Measurements from ENCODE around the gene RNASET2.

Gene RNASET2

GRCh38 chr6:166956444-166957086 is at the start of gene RNASET2:
Gene RNASET2 (minus strand): TSS chr6:166956550. CDS start chr6:166956182, 368 bp downstream.
- DNase-seq, result peak; percentile 97

GRCh38 chr6:167005350-167006159 is 49.2 kb upstream of the RNASET2 start:
- DNase-seq, result no peak

- DNase-seq, result no peak
These were observed 44.4 kb upstream of the RNASET2 start for GRCh38 chr6:167000759-167001158.

- peak; percentile 5 for DNase-seq
These were observed 43.5 kb upstream of the RNASET2 start for GRCh38 chr6:166999884-167000253.

- peak; percentile 92 for DNase-seq
These were observed 43.0 kb upstream of the RNASET2 start, which contains the start of gene CEP43 for GRCh38 chr6:166999145-166999883. Gene CEP43 (plus strand): TSS chr6:166999397. CDS start chr6:166999413, 16 bp downstream.

GRCh38 chr6:166998256-166999144 is 42.1 kb upstream of the RNASET2 start:
- DNase-seq, result no peak

- DNase-seq, result peak; percentile 55
These were observed 41.5 kb upstream of the RNASET2 start for GRCh38 chr6:166997768-166998255.

GRCh38 chr6:166997348-166997747 is 41.0 kb upstream of the RNASET2 start:
- DNase-seq, result no peak

- no peak for DNase-seq
These were observed 40.1 kb upstream of the RNASET2 start for GRCh38 chr6:166996406-166996805.

- DNase-seq, result peak; percentile 71
These were observed 33.2 kb upstream of the RNASET2 start for GRCh38 chr6:166989427-166990032.

GRCh38 chr6:166988674-166989201 is 32.4 kb upstream of the RNASET2 start:
- no peak for DNase-seq

- DNase-seq, result peak; percentile 17
These were observed 31.6 kb upstream of the RNASET2 start for GRCh38 chr6:166987930-166988329.

- no peak for DNase-seq
These were observed 31.1 kb upstream of the RNASET2 start for GRCh38 chr6:166987448-166987847.

- DNase-seq, result no peak
These were observed 24.4 kb upstream of the RNASET2 start for GRCh38 chr6:166980738-166981137.

- no peak for DNase-seq
These were observed 21.5 kb upstream of the RNASET2 start for GRCh38 chr6:166977621-166978525.

GRCh38 chr6:166976636-166977035 is 20.3 kb upstream of the RNASET2 start:
- DNase-seq, result no peak

- no peak for DNase-seq
These were observed 15.8 kb upstream of the RNASET2 start for GRCh38 chr6:166972101-166972500.

- no peak for DNase-seq
These were observed 14.9 kb upstream of the RNASET2 start for GRCh38 chr6:166971271-166971670.

GRCh38 chr6:166970776-166971175 is 14.4 kb upstream of the RNASET2 start:
- DNase-seq, result no peak

GRCh38 chr6:166970091-166970490 is 13.7 kb upstream of the RNASET2 start:
- DNase-seq, result no peak
